ENCODE measurements around the gene CFAP45. TPM values are rescaled to one million over a fixed set of nuclear protein-coding genes. Genes with fewer than 3 reads are reported as not detected.

CFAP45 gene
- total and polyA plus RNA-seq, 2 of the 8 experiments (the other 6 are each of a cell fraction or from before 2014, with no cell fraction given), result 0.05 TPM; not detected in 1

DNA sequence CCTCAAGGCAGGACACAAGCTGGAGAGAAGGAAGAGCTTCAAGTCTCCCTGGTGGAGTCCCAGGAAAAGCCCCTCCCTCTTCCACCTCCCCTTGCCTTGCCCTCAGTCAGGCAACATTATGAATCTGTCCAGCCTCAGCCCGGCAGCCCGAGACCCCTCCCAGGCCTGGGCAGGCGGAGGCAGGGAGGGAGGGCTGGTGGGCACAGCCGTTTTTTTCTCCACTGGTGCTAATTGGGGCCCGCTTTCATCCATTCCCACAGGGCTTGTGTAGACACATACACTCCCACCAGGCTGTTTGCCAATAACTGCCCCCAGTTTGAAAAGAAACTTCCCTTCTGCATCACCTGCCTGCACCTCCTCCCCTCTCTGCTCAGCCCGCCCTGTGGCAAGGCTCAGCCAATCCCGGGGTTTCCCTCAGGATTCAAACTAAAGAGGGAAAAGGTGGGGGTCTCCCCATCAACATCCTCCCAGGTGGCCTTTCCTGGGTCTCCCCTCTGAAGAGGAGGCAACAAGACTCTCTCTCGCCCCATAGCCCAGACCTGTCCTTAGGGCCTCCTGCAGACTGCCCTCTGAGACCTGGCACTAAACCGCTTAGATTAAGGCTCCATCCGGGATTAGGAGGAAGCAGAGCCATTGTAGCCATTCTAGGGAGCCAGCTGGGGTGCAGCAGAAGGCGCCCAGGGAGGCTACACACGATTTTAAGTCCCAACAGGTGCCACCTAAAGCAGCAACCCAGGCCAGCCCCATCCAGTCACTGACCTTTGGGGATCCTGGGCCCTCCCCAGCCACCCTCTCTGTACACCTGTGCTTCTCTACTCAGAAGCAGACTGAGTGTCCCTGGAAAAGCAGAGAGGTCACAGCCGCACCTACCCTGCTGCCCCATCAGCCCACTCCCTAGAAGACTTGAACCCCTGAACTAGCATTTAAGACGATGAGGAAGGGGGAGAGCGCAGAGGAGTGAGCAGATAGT, 41.9 kb upstream of the CFAP45 start:
- FAIRE-seq (no peak), DNase-seq (ENCODE audit: low read depth in 1 of 2, low spot score in 2 of 2) (no peak)
- Histone ChIP-seq H3K27me3 (replicated peaks in 1 of 4; ENCODE audit: control insufficient read depth in 3 of 4, extremely low read depth in 1 of 4, insufficient read depth in 3 of 4, low read length in 3 of 4) (no peaks in the 10 kb centered on the region), H3K79me2 (ENCODE audit: control insufficient read depth in 1 of 2, insufficient read depth in 2 of 2, low read length in 2 of 2) (peaks cover 3 to 12% of the 10 kb centered on the region in 2 experiments; a peak in 2 of 4 replicates), H2AFZ (ENCODE audit: low read length) (no peak overlapping the region), H4K8ac (ENCODE audit: extremely low read depth, insufficient read depth, low read length) (no peak overlapping the region), H2BK5ac (ENCODE audit: low read depth, low read length) (no peak overlapping the region), H3K23me2 (ENCODE audit: low read depth, low read length) (peaks cover 10% of the 10 kb centered on the region; the same call in 1 of the 2 replicates), H3K18ac (ENCODE audit: extremely low read depth, low read length) (peak overlapping the region; percentile 6; the same call in 1 of the 2 replicates), H3K4me2 (ENCODE audit: insufficient read depth in 1 of 2, low read depth in 2 of 2, low read length in 2 of 2) (no peak overlapping the region; a peak in 1 of 4 replicates), H2BK12ac (ENCODE audit: low read depth, low read length) (no peak overlapping the region), H3K9ac (replicated peaks in 1 of 4; ENCODE audit: extremely low read depth in 1 of 4, low read depth in 3 of 4, low read length in 3 of 4) (peak overlapping the region in 1 of 4 experiments; percentile 1; a peak in 2 of 7 replicates), H2BK120ac (replicated peaks; ENCODE audit: low read depth, low read length) (no peak overlapping the region), H3K56ac (replicated peaks; ENCODE audit: insufficient read length, low read depth, low read length) (no peak overlapping the region), H3K9me3 (ENCODE audit: insufficient read depth in 2 of 2, low read depth in 1 of 2, low read length in 1 of 2) (no peaks in the 10 kb centered on the region), H3K36me3 (ENCODE audit: control insufficient read depth in 2 of 4, insufficient read depth in 4 of 4, low read length in 3 of 4) (peaks cover 0 to 12% (median 1%) of the 10 kb centered on the region in 4 experiments; a peak in 5 of 8 replicates), H3K79me1 (ENCODE audit: low read depth, low read length) (peaks cover 2% of the 10 kb centered on the region; the same call in 1 of the 2 replicates), H4K91ac (replicated peaks; ENCODE audit: insufficient read length, low read length) (peak overlapping the region; percentile 22), H2BK15ac (ENCODE audit: low read length) (no peak overlapping the region), H4K5ac (ENCODE audit: insufficient read length, low read depth, low read length) (no peak overlapping the region), H2BK20ac (ENCODE audit: low read length) (no peak overlapping the region), H2AK5ac (ENCODE audit: low read depth, low read length) (no peak overlapping the region), H3K4ac (replicated peaks; ENCODE audit: insufficient read length, low read depth, low read length) (no peak overlapping the region), H3K4me3 (ENCODE audit: extremely low read depth in 1 of 4, insufficient read depth in 2 of 4, low read depth in 3 of 4, low read length in 4 of 4) (no peak overlapping the region), H3K23ac (ENCODE audit: insufficient read length) (no peak overlapping the region), H4K20me1 (replicated peaks in 1 of 2; ENCODE audit: control insufficient read depth in 1 of 2, insufficient read depth in 2 of 2, low read length in 2 of 2) (no peaks in the 10 kb centered on the region), H3K4me1 (replicated peaks in 1 of 4; ENCODE audit: control insufficient read depth in 3 of 4, insufficient read depth in 4 of 4, low read length in 3 of 4) (peaks cover 7 to 28% (median 20%) of the 10 kb centered on the region in 4 experiments), H3K27ac (ENCODE audit: low read depth, low read length) (no peak overlapping the region), H3K14ac (ENCODE audit: insufficient read length) (no peak overlapping the region)
- POLR2A ChIA-PET (ENCODE audit: partially characterized antibody), result interaction anchor here (0.7 to 6.0 kb wide), 4 partner anchors 12 to 64 kb away, joined by 3 to 41 read pairs (median 7); partner anchors contain the start of gene SLAMF9
- CTCF ChIA-PET (ENCODE audit: partially characterized antibody), result interaction anchor here (1.0 to 35.5 kb wide), 7 partner anchors 10 to 143 kb away, joined by 3 to 696 read pairs (median 15); partner anchors contain the start of genes IGSF9 and SLAMF9
- WGBS, 2 experiments (ENCODE audit: extremely low coverage in 1 of 2, insufficient coverage in 1 of 2, insufficient read length in 1 of 2, insufficient replicate concordance in 2 of 2, low coverage in 1 of 2, low lambda C conversion rate in 2 of 2, missing lambda C conversion rate in 1 of 2), result 84% methylated on average over 14 of the region's 15 CpGs; no CpG with 5 or more reads in 1 of the 2 experiments
- TF ChIP-seq POU5F1 (IDR thresholded peaks at IDR 0.05; ENCODE audit: low read depth, low read length) (no peak), SAP30 (IDR thresholded peaks at IDR 0.05; ENCODE audit: insufficient read depth, insufficient replicate concordance, low read length) (no peak), SIN3A (conservative IDR thresholded peaks at IDR 0.05 in 1 of 2, IDR thresholded peaks at IDR 0.05 in 1 of 2; ENCODE audit: low read depth in 1 of 2, low read length in 2 of 2) (no peak), MAX (IDR thresholded peaks at IDR 0.05) (no peak), SIX5 (IDR thresholded peaks at IDR 0.05; ENCODE audit: low read depth, low read length) (no peak), RNF2 (IDR thresholded peaks at IDR 0.05; ENCODE audit: borderline replicate concordance, low read depth, low read length, missing control alignments, poor library complexity, severe bottlenecking) (no peak), EZH2 (IDR thresholded peaks at IDR 0.05; ENCODE audit: low read depth, low read length, severe bottlenecking) (no peak), BACH1 (IDR thresholded peaks at IDR 0.05; ENCODE audit: low read length) (no peak), TAF7 (optimal IDR thresholded peaks at IDR 0.05; ENCODE audit: borderline replicate concordance, low read depth, low read length) (no peak)

Measured in H1 (cell line).